Measurements from ENCODE around the gene ITPR2. TPM values are rescaled to one million over a fixed set of nuclear protein-coding genes. Genes with fewer than 3 reads are reported as not detected.

ITPR2 gene
- total RNA-seq, 1 donor from 2014 or later, result 64.0 TPM

DNA sequence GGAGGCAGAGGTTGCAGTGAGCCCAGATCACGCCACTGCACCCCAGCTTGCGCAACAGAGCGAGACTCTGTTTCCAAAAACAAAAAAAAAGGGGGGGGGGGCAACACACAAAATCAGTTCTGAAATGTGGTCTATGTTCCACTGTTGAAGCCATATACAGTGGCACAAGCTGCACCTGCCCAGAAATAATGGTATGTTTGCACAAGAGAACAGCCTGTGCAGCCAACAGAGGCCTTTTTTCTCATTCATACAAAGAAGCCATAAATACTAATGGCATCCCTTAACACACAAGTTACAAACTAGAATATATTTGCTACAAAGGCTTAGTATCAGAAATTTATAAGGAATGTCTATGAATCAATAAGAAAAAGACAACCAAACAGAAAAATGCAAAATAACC lies 37.1 kb downstream of the ITPR2 start:
- Histone ChIP-seq H3K4me1 (peaks cover 30% of the 10 kb centered on the region), H3K36me3 (no peaks in the 10 kb centered on the region), H3K4me3 (no peak overlapping the region), H3K27me3 (ENCODE audit: low read depth) (no peaks in the 10 kb centered on the region), H3K27ac (no peak overlapping the region), H3K9me3 (no peaks in the 10 kb centered on the region)
- intact Hi-C loops (cut with DNase I), result no loop called here
- TF ChIP-seq, protein P1, sequence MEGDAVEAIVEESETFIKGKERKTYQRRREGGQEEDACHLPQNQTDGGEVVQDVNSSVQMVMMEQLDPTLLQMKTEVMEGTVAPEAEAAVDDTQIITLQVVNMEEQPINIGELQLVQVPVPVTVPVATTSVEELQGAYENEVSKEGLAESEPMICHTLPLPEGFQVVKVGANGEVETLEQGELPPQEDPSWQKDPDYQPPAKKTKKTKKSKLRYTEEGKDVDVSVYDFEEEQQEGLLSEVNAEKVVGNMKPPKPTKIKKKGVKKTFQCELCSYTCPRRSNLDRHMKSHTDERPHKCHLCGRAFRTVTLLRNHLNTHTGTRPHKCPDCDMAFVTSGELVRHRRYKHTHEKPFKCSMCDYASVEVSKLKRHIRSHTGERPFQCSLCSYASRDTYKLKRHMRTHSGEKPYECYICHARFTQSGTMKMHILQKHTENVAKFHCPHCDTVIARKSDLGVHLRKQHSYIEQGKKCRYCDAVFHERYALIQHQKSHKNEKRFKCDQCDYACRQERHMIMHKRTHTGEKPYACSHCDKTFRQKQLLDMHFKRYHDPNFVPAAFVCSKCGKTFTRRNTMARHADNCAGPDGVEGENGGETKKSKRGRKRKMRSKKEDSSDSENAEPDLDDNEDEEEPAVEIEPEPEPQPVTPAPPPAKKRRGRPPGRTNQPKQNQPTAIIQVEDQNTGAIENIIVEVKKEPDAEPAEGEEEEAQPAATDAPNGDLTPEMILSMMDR (IDR thresholded peaks at IDR 0.05), result no peak
- ATAC-seq, result no peak
- DNase-seq, result no peak

DNA sequence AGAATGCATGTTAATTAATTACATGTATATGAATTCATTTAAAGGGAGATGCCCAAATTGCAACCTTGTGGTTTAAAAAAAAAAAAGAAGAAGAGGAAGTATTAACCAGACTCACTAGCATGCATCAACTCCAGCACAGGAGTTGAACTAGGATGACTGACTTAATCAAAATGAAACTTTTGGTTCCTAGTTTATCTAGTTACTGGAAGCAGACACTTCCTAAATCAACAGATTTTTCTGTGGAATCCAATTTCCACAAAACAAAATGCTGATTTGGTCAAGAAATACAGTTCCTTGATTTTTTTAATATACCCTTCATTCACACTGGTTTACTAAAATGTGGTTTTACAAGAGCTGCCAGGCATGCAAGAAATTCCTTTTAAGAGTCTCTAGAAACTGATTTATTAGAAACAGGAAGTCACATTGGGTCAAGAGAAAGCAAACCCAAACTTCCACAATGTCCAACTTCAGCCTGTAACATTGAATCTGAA lies 41.6 kb downstream of the ITPR2 start:
- TF ChIP-seq, protein P1 (IDR thresholded peaks at IDR 0.05), result no peak
- H3K4me1 ChIP-seq, result peaks cover 47% of the 10 kb centered on the region
- H3K27ac ChIP-seq, result no peak overlapping the region
- no peaks in the 10 kb centered on the region for H3K9me3 ChIP-seq
- DNase-seq (no peak), ATAC-seq (peak; percentile 64 to 75)
- no peak overlapping the region for H3K4me3 ChIP-seq
- intact Hi-C loops (cut with DNase I), result no loop called here
- no peaks in the 10 kb centered on the region for H3K27me3 ChIP-seq (ENCODE audit: low read depth)
- no peaks in the 10 kb centered on the region for H3K36me3 ChIP-seq

DNA sequence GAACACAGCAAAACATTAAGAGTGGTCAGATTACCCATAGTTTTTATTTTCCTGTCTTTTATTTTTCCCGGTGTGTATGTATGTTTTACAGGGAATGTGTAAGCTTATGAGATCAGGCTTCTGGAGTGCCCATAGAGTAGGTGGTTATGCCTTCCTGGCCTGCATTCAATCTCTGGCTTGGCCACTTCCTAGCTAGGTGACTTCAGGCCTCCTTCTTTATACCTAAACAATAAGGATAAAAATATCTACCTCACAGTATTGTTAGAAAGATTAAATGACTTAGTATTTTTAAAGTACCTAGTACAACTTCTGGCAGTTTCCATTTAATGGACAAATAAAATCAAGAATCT lies 42.4 kb downstream of the ITPR2 start:
- TF ChIP-seq, protein P1 (IDR thresholded peaks at IDR 0.05), result no peak
- ATAC-seq (peak; percentile 59 to 60), DNase-seq (no peak)
- H3K36me3 ChIP-seq, result no peaks in the 10 kb centered on the region
- H3K9me3 ChIP-seq, result no peaks in the 10 kb centered on the region
- H3K27ac ChIP-seq, result no peak overlapping the region
- intact Hi-C loops (cut with DNase I), result no loop called here
- H3K4me3 ChIP-seq, result no peak overlapping the region
- peaks cover 47% of the 10 kb centered on the region for H3K4me1 ChIP-seq
- no peaks in the 10 kb centered on the region for H3K27me3 ChIP-seq (ENCODE audit: low read depth)

DNA sequence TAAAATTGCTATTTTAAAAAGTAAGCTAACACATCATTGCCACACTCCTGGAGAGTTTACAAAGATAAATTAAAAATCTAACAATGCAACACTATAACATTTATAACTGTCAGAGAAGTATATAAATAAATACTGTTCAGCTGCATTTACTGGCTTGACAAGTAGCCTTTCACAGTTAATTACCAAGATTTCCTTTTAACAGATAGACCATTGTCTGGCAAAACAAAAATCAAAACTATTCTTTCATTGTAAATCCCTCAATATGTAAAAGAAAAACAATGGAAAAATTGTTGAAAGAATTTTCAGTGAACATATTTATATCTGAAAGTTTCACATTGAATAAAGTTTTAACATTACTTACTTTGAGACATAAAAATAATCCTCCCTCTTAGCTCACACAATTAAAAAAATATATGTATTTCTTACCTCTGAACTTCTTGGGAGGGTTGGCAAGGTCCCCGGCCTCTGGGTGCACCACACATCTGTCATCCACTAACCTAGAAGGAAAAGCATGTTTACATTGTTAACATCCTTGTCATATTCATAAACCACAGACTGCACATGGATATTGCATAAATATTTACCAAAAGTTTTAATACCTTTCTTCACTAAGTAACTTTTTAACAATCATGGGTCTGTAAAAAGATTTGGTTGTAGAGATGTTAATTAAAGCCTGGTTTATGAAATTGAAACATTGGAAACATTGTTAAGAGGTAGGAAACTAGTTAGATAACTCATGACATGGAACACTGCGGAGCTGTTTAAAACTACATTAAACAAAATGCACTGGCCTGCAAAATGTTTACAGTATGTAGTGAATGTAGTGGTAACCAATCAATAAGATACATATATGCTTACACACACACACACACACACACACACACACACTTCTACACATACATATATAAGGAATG lies 43.0 kb downstream of the ITPR2 start:
- intact Hi-C loops (cut with DNase I), result no loop called here
- Histone ChIP-seq H3K27me3 (ENCODE audit: low read depth) (no peaks in the 10 kb centered on the region), H3K9me3 (no peaks in the 10 kb centered on the region), H3K27ac (no peak overlapping the region), H3K4me1 (peaks cover 47% of the 10 kb centered on the region), H3K36me3 (no peaks in the 10 kb centered on the region), H3K4me3 (no peak overlapping the region)
- DNase-seq, result no peak
- ATAC-seq, result peak in 1 of 2 donors; percentile 55
- TF ChIP-seq, protein P1 (IDR thresholded peaks at IDR 0.05), result no peak

DNA sequence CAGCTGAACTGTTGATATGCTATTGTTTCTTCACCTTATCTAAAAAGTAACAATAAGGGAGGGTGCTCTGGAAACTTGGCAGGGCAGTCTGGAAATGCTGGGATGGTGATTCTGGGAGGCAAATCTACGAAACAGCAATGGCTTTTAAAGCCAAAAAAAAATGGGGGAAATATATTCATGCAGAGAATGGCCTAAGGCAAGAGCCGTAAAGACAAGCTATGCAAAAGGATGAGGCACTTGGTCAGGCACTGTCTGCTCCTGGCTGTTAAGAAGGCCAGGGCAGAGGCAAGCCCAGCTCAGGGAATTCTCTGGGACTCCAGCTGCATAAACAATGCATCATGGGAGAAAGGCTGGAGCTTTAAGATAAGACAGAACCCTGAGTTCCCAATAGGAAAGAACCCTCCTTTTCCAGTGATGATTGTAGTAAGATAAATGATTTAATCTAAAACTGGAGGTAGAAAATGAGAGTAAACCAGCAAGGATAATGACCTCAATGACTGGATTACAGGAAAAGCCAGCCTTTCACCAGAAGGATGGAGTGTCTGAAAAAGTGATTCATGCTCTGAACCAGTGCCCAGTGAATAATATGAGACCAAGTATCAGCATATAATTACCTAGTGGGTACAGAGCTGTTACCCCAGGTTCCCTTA lies 46.0 kb downstream of the ITPR2 start:
- TF ChIP-seq, protein P1 (IDR thresholded peaks at IDR 0.05), result no peak
- ATAC-seq, result peak in 1 of 2 donors; percentile 68
- Histone ChIP-seq H3K9me3 (no peaks in the 10 kb centered on the region), H3K27ac (peak overlapping the region; percentile 16), H3K36me3 (no peaks in the 10 kb centered on the region), H3K4me3 (no peak overlapping the region), H3K4me1 (peaks cover 54% of the 10 kb centered on the region), H3K27me3 (ENCODE audit: low read depth) (no peaks in the 10 kb centered on the region)
- intact Hi-C loops (cut with DNase I), result no loop called here
- no peak for DNase-seq
